Spleen (tissue), 7 donors: Measurements from ENCODE around the gene SOX21.

ENCODE experiments used
- CTCF ChIP-seq, 11 experiments: fragments of 200-600 bp in 7 of 11; fragments of 450-650 bp in 4 of 11; sonication (generic) in 4 of 11; IDR thresholded peaks in 8 of 11; conservative IDR thresholded peaks in 3 of 11; 1 replicate in 7 of 11; 2 replicates in 4 of 11; pipeline versions ENCODE4 v1.4.0 to v1.8.0; 2016 to 2021; ENCODE audit warnings: antibody characterized with exemption in 11 of 11, inconsistent platforms in 4 of 11, mild to moderate bottlenecking in 1 of 11
- POLR2AphosphoS5 ChIP-seq, 3 donors: sonication (generic); formaldehyde crosslinking; IDR thresholded peaks; one replicate each; pipeline ENCODE4 v1.5.1; 2017; ENCODE audit warnings: antibody characterized with exemption in 3 of 3
- donor health status: DM: no; HTN: no; CAD: no; lungs with moderate emphysema.
- donor health status: DM: no; HTN: no; CAD: no.
- donor health status: DM: no; HTN: no; CAD: no.

GRCh38 chr13:94662274-94662945 lies 49.9 kb downstream of the SOX21 start:
- TF ChIP-seq POLR2AphosphoS5 (IDR thresholded peaks at IDR 0.05) (no peak), CTCF (IDR thresholded peaks at IDR 0.05 in 8 of 11, conservative IDR thresholded peaks at IDR 0.05 in 3 of 11) (no peak)
